HCT116 (cell line): ENCODE data around the gene ISYNA1. TPM values are rescaled to one million over a fixed set of nuclear protein-coding genes. Genes with fewer than 3 reads are reported as not detected.
A peak's percentile ranks its signal among the peaks of the same experiment; 100 is the strongest.

ENCODE experiments used
- ATAC-seq: fragments of 200-7000 bp; cut with Tn5 transposase; 2 replicates; pipeline ENCODE4 v1.9.1; 2020; ENCODE audit warnings: mild to moderate bottlenecking, moderate library complexity
- BruUV-seq: library from RNA; stranded (reverse); fragments of 400-500 nt; replicated peaks from 2 replicates; lab custom pipeline; 2021; lab: Mats Ljungman, UMichigan
- CTCF ChIA-PET: fragments of 300-600 bp; sonication (Branson Sonifier 250); formaldehyde crosslinking; loops from one replicate; lab custom pipeline; 2021; ENCODE audit warnings: antibody characterized with exemption; lab: Charles Lee
- POLR2A ChIA-PET: fragments of 300-600, 350-600 bp; sonication (Branson Sonifier 250); formaldehyde crosslinking; loops from one replicate; lab custom pipeline; 2021; ENCODE audit warnings: antibody characterized with exemption; lab: Charles Lee
- RAD21 ChIA-PET, 2 experiments: fragments of 300-600 bp; sonication (Branson Sonifier 250); formaldehyde crosslinking; loops; one replicate each; lab custom pipeline; 2023; ENCODE audit warnings: low total read pairs in 2 of 2; ENCODE audit not compliant: uncharacterized antibody in 2 of 2, unreplicated experiment in 2 of 2, low non-redundant PET in 1 of 2; lab: Charles Lee
- DNase-seq: peaks from one replicate; pipeline ENCODE4 v3.0.0-alpha.2; 2010; ENCODE audit warnings: low read depth, low spot score
- H2AFZ ChIP-seq: fragments of 200-600 bp; shearing (Covaris generic), sonication (generic); 2 replicates; pipeline ENCODE4 v1.6.1; 2017; ENCODE audit warnings: low read depth, mixed run types, mixed read lengths, antibody characterized with exemption, low read length; ENCODE audit not compliant: poor library complexity, severe bottlenecking
- H3K27ac ChIP-seq: 2 replicates; pipeline ENCODE4 v1.5.1; 2012; ENCODE audit warnings: low read depth, low read length
- H3K27me3 ChIP-seq: fragments of 200-600 bp; sonication (generic); 2 replicates; pipeline ENCODE4 v1.6.1; 2016; ENCODE audit warnings: mixed run types, low read length, mixed read lengths; ENCODE audit not compliant: insufficient read depth
- H3K36me3 ChIP-seq, 2 experiments: fragments of 200-500 bp in 1 of 2; fragments of 200-600 bp in 1 of 2; sonication (Bioruptor generic) in 1 of 2; sonication (generic) in 1 of 2; 2 replicates each; pipeline versions ENCODE4 v1.5.1 to v1.6.1; 2014 to 2016; ENCODE audit warnings: low read length in 2 of 2, inconsistent platforms in 1 of 2, mixed read lengths in 1 of 2, mixed run types in 1 of 2; ENCODE audit not compliant: insufficient read depth in 2 of 2, control insufficient read depth in 1 of 2
- H3K4me1 ChIP-seq, 2 experiments: fragments of 200-600 bp in 1 of 2; sonication (generic) in 1 of 2; 2 replicates each; pipeline versions ENCODE4 v1.5.1 to v1.6.1; 2012 to 2017; ENCODE audit warnings: low read length in 2 of 2, inconsistent platforms in 1 of 2, mild to moderate bottlenecking in 1 of 2, mixed read lengths in 1 of 2, mixed run types in 1 of 2, moderate library complexity in 1 of 2; ENCODE audit not compliant: insufficient read depth in 2 of 2, control insufficient read depth in 1 of 2
- H3K4me2 ChIP-seq: fragments of 200-600 bp; sonication (generic); 2 replicates; pipeline ENCODE4 v1.6.1; 2017; ENCODE audit warnings: mixed run types, low read length, mixed read lengths
- H3K4me3 ChIP-seq, 2 experiments: fragments of 200-600 bp in 1 of 2; sonication (generic) in 1 of 2; replicated peaks in 1 of 2; 2 replicates each; pipeline ENCODE4 v1.5.1; 2011 to 2016; ENCODE audit warnings: low read length in 2 of 2, control low read depth in 1 of 2, low read depth in 1 of 2, mild to moderate bottlenecking in 1 of 2, mixed read lengths in 1 of 2, mixed run types in 1 of 2
- H3K79me2 ChIP-seq: fragments of 200-600 bp; sonication (generic); 2 replicates; pipeline ENCODE4 v1.6.1; 2017; ENCODE audit warnings: mild to moderate bottlenecking, mixed run types, low read length, moderate library complexity, mixed read lengths; ENCODE audit not compliant: insufficient read depth
- H3K9ac ChIP-seq: fragments of 200-600 bp; sonication (generic); 2 replicates; pipeline ENCODE4 v1.6.1; 2016; ENCODE audit warnings: low read length, mixed read lengths
- H3K9me2 ChIP-seq: fragments of 200-600 bp; sonication (generic), shearing (Covaris generic); 2 replicates; pipeline ENCODE4 v1.6.1; 2017; ENCODE audit warnings: mixed run types, mild to moderate bottlenecking, moderate library complexity; ENCODE audit not compliant: insufficient read depth
- H3K9me3 ChIP-seq, 2 experiments: fragments of 200-500 bp in 1 of 2; fragments of 200-600 bp in 1 of 2; sonication (Bioruptor generic) in 1 of 2; sonication (generic) in 1 of 2; 2 replicates each; pipeline ENCODE4 v1.6.1; 2014 to 2017; ENCODE audit warnings: low read length in 2 of 2, mixed read lengths in 2 of 2, inconsistent platforms in 1 of 2, low read depth in 1 of 2, mild to moderate bottlenecking in 1 of 2, mixed run types in 1 of 2, moderate library complexity in 1 of 2; ENCODE audit not compliant: control insufficient read depth in 1 of 2, insufficient read depth in 1 of 2
- H4K20me1 ChIP-seq: fragments of 200-600 bp; sonication (generic), shearing (Covaris generic); 2 replicates; pipeline ENCODE4 v1.6.1; 2017; ENCODE audit warnings: mixed run types, mild to moderate bottlenecking, moderate library complexity; ENCODE audit not compliant: insufficient read depth
- CBX3 ChIP-seq: IDR thresholded peaks from 2 replicates; pipeline ENCODE4 v1.6.1; 2012; ENCODE audit warnings: low read depth
- CEBPB ChIP-seq: IDR thresholded peaks from 2 replicates; pipeline ENCODE4 v1.6.1; 2012; ENCODE audit warnings: low read depth
- ELF1 ChIP-seq: IDR thresholded peaks from 2 replicates; pipeline ENCODE4 v1.6.1; 2012; ENCODE audit warnings: low read depth, borderline replicate concordance
- EZH2 ChIP-seq: fragments of 200-600 bp; sonication (generic); IDR thresholded peaks from 2 replicates; pipeline ENCODE4 v1.6.1; 2017; ENCODE audit warnings: antibody characterized with exemption, mixed run types
- FOSL1 ChIP-seq: IDR thresholded peaks from 2 replicates; pipeline ENCODE4 v1.6.1; 2012; ENCODE audit warnings: low read depth
- JUND ChIP-seq: IDR thresholded peaks from 2 replicates; pipeline ENCODE4 v1.6.1; 2012
- POLR2AphosphoS5 ChIP-seq: IDR thresholded peaks from 2 replicates; pipeline ENCODE4 v1.6.1; 2011; ENCODE audit warnings: mild to moderate bottlenecking, low read depth, low read length, moderate library complexity
- SIN3A ChIP-seq: IDR thresholded peaks from 2 replicates; pipeline ENCODE4 v1.6.1; 2012; ENCODE audit warnings: low read depth
- SRF ChIP-seq: IDR thresholded peaks from 2 replicates; pipeline ENCODE4 v1.6.1; 2012; ENCODE audit warnings: low read depth
- TCF7L2 ChIP-seq: IDR thresholded peaks from 2 replicates; pipeline ENCODE4 v1.7.0; 2011; ENCODE audit warnings: borderline replicate concordance, inconsistent platforms; ENCODE audit not compliant: insufficient read depth, insufficient read length; ENCODE audit errors: extremely low read depth
- YY1 ChIP-seq: IDR thresholded peaks from 2 replicates; pipeline ENCODE4 v1.6.1; 2011; ENCODE audit warnings: low read length, low read depth, moderate library complexity, mild to moderate bottlenecking; ENCODE audit not compliant: insufficient replicate concordance; ENCODE audit errors: extremely low read depth
- intact Hi-C: fragments of 100-400 bp; cut with micrococcal nuclease; formaldehyde crosslinking; loops from 2 replicates; pipeline ENCODE4 v1.10.0; 2022
- total RNA-seq: library from RNA; stranded (reverse); gene quantifications from one replicate; pipeline ENCODE4 v1.2.1, GENCODE V29; 2021; ENCODE audit not compliant: unreplicated experiment
- TF ChIP-seq, protein P1 (sequence below): IDR thresholded peaks from 2 replicates; pipeline ENCODE4 v1.6.1; 2012; ENCODE audit warnings: low read depth

ISYNA1 gene
- total RNA-seq, 1 experiment from 2014 or later = 365 TPM

DNA sequence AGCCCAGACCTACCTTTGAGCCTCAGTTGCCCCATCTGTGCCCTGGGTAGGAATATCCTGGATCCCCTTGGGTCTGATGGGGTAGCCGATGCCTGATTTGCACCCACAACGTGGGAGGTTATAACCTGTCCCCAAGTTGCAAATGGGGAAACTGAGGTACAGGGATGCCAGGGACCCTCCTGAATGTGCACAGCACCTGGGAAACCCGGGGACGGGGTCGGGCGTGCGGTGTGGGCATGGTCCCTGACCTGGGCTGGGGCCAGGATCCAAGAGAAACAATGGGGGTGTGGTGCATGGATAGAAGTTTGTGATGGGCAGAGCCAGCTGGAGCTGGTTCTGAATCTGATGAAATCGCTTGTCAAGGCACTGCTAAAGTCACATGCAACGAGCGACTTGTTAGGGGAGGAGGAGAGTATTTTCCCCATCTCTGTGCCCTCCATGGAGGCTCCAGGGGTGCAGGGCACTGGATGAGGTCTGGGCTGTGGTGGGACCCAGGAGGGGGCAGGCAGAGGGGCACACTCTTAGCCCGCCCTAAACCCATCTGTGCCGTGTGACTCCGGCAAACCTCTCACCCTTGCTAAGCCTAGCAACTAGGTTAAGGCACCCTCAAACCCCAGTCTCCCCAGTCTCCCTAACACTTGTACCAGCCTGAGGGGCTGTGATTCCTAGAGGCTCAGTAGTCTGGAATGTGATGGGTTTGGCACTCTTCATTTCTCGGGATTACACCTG is 51.2 kb downstream of the ISYNA1 start:
- Histone ChIP-seq H2AFZ (no peak overlapping the region), H3K79me2 (peaks cover 16% of the 10 kb centered on the region), H3K9me2 (no peaks in the 10 kb centered on the region), H3K9ac (peak overlapping the region; percentile 71), H3K4me1 (peaks cover 57 to 89% of the 10 kb centered on the region in 2 experiments), H3K27me3 (no peaks in the 10 kb centered on the region), H3K9me3 (no peaks in the 10 kb centered on the region), H3K36me3 (peaks cover 0 to 6% of the 10 kb centered on the region in 2 experiments; a peak in 2 of 4 replicates), H3K4me2 (peak overlapping the region; percentile 96), H3K4me3 (peak overlapping the region; percentile 71 to 91), H4K20me1 (no peaks in the 10 kb centered on the region), H3K27ac (peak overlapping the region; percentile 82)
- ChIA-PET CTCF (interaction anchor here (1.0 to 1.4 kb wide), 5 partner anchors 12 to 38 kb away, joined by 3 to 4 read pairs (median 3); partner anchors contain the start of gene SSBP4), RAD21 (interaction anchor here in 1 of 2 experiments (0.7 kb wide), 1 partner anchor 43 kb away, joined by 3 read pairs; no protein-coding TSS in a partner anchor), POLR2A (interaction anchor here (0.5 to 4.5 kb wide), 19 partner anchors 11 to 700 kb away, joined by 3 to 32 read pairs (median 11); partner anchors contain the start of genes IQCN, JUND and SSBP4)
- DNase-seq (no peak), ATAC-seq (no peak)
- BruUV-seq = TSS peak; percentile 66
- intact Hi-C loops = loop anchor here (2.0 kb wide), 1 partner anchor 38 kb away; no protein-coding TSS in a partner anchor
- TF ChIP-seq SIN3A (0 out of 2 replicates have a peak, but pooled peaks have one; percentile 7), POLR2AphosphoS5 (peak; percentile 72), CBX3 (no peak), JUND (0 out of 2 replicates have a peak, but pooled peaks have one; percentile 24)

DNA sequence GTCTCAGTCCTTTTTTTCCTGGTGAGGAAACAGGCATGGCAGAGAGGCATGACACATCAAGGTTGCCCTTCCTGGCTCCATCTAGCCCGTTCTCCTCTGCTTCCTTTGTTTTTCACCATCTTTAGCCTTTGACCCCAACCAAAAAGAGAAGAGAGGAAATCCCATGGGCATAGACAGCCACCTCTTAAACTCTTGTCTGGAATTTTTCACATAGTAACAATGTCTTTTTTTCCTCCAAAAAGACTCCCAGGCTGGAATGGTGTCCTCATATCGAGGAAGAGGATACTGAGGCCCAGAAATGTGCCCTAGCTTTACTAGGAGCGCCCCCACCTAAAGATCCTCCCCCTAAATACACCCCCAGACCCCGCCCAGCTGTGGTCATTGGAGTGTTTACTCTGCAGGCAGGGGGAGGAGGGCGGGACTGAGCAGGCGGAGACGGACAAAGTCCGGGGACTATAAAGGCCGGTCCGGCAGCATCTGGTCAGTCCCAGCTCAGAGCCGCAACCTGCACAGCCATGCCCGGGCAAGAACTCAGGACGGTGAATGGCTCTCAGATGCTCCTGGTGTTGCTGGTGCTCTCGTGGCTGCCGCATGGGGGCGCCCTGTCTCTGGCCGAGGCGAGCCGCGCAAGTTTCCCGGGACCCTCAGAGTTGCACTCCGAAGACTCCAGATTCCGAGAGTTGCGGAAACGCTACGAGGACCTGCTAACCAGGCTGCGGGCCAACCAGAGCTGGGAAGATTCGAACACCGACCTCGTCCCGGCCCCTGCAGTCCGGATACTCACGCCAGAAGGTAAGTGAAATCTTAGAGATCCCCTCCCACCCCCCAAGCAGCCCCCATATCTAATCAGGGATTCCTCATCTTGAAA is 52.0 kb downstream of the ISYNA1 start, which contains the start of gene GDF15:
TSS of gene GDF15 (plus strand) at position 484 of the 868 bp plus-strand sequence. CDS start at position 516, 32 bp downstream.
- peak; percentile 80 for ATAC-seq
- Histone ChIP-seq H3K27ac (peak within 1 kb of the TSS; percentile 82), H3K9me3 (no peaks in the 10 kb centered on the region), H4K20me1 (no peaks in the 10 kb centered on the region), H3K36me3 (peaks cover 0 to 6% of the 10 kb centered on the region in 2 experiments; a peak in 2 of 4 replicates), H3K9ac (peak within 1 kb of the TSS; percentile 71), H3K4me3 (peak within 1 kb of the TSS; percentile 71 to 91), H2AFZ (peak within 1 kb of the TSS; percentile 60), H3K4me1 (peaks cover 61 to 86% of the 10 kb centered on the region in 2 experiments), H3K4me2 (peak within 1 kb of the TSS; percentile 96), H3K9me2 (no peaks in the 10 kb centered on the region), H3K27me3 (no peaks in the 10 kb centered on the region), H3K79me2 (peaks cover 16% of the 10 kb centered on the region)
- ChIA-PET CTCF (interaction anchor here (0.5 to 1.4 kb wide), 10 partner anchors 11 to 104 kb away, joined by 3 to 5 read pairs (median 3); partner anchors contain the start of genes JUND and SSBP4), POLR2A (interaction anchor here (0.6 to 2.4 kb wide), 27 partner anchors 10 to 1636 kb away, joined by 3 to 32 read pairs (median 6); partner anchors contain the start of genes IQCN, JUND, LRRC25 and LSM4), RAD21 (interaction anchor here in 1 of 2 experiments (0.5 kb wide), 1 partner anchor 84 kb away, joined by 3 read pairs; no protein-coding TSS in a partner anchor)
- no TSS peak for BruUV-seq
- DNase-seq = peak; percentile 90
- intact Hi-C loops = loop anchor here (2.0 kb wide), 1 partner anchor 37 kb away; no protein-coding TSS in a partner anchor
- TF ChIP-seq YY1 (peak; percentile 68), CBX3 (peak; percentile 20; the same call in 1 of the 2 replicates), FOSL1 (no peak), CEBPB (no peak; the same call in 1 of the 2 replicates), SRF (no peak), EZH2 (no peak), TCF7L2 (peak; percentile 20), ELF1 (no peak)
- TF ChIP-seq, protein P1, sequence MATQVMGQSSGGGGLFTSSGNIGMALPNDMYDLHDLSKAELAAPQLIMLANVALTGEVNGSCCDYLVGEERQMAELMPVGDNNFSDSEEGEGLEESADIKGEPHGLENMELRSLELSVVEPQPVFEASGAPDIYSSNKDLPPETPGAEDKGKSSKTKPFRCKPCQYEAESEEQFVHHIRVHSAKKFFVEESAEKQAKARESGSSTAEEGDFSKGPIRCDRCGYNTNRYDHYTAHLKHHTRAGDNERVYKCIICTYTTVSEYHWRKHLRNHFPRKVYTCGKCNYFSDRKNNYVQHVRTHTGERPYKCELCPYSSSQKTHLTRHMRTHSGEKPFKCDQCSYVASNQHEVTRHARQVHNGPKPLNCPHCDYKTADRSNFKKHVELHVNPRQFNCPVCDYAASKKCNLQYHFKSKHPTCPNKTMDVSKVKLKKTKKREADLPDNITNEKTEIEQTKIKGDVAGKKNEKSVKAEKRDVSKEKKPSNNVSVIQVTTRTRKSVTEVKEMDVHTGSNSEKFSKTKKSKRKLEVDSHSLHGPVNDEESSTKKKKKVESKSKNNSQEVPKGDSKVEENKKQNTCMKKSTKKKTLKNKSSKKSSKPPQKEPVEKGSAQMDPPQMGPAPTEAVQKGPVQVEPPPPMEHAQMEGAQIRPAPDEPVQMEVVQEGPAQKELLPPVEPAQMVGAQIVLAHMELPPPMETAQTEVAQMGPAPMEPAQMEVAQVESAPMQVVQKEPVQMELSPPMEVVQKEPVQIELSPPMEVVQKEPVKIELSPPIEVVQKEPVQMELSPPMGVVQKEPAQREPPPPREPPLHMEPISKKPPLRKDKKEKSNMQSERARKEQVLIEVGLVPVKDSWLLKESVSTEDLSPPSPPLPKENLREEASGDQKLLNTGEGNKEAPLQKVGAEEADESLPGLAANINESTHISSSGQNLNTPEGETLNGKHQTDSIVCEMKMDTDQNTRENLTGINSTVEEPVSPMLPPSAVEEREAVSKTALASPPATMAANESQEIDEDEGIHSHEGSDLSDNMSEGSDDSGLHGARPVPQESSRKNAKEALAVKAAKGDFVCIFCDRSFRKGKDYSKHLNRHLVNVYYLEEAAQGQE = no peak
